C1 segment of cervical spinal cord (tissue), 14 donors: ENCODE results near the gene YWHAB.

Source experiments
- DNase-seq, 14 donors: peaks; one replicate each; lab custom pipeline; 2025; lab: John Stamatoyannopoulos, UW

The YWHAB gene

DNA sequence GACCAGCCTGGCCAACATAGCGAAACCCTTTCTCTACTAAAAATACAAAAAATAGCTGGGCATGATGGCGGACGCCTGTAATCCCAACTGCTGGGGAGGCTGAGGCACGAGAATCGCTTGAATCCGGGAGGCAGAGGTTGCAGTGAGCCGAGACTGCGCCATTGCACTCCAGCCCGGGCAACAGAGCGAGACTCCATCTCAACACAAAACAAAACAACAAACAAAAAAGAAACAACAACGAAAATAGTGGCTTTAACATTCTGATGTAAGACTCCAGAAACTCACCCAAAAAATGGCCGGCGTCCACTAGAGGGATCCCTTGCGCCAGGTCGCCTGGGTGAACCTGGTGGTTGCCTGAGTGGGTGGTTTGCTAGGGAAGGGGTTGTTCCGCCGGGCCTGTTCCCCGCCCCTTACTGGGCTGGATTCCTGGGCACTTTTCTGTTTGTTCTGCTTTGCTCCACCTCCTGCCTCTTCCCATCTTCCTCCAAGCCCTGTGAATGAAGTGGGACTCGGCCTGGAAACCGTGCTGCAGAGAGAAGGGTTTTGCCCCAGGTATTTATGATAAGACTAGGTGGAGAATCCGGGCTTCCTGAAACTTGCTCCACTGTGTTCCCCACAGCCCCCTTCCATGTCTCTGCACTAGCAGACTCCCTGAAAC is 25.9 kb downstream of the YWHAB start:
- no peak for DNase-seq

DNA sequence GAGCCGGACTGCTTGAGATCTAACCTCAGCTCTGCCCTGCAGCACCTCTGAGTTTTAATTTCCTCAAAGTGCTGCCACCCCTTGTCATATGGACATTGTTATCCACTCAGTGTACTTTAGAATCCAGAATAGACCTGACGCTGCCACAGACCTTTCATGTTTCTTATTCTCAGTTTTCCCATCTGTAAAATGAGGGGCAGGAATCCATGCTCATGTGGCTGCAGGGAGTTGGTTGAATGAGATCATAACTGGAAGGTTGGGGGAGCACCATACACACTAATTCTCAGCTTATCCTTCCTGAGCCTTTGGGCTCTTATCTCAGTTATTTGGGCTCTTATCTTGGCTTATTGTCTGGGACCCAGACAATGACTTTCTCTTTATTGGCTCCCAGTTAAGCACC is 26.7 kb downstream of the YWHAB start:
- no peak for DNase-seq

DNA sequence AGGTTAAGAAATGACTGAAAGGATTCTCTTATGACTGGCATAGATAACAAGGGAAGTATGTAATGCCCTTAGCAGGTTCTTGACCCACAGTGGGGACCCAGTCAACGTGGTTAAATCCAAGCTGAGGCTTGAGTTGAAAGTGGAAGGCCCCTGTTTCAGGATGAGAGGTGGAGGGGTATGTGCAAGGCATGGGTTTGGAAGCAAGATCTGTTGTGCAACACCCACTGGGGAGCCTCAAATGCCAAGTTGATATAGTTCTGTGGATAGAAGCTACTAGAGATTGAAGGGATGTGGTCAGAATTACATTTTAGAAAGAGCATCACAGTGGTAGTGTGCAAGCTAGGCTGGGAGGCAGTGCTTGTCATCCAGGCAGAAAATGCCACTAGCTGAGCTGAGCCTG is 29.4 kb downstream of the YWHAB start:
- no peak for DNase-seq

DNA sequence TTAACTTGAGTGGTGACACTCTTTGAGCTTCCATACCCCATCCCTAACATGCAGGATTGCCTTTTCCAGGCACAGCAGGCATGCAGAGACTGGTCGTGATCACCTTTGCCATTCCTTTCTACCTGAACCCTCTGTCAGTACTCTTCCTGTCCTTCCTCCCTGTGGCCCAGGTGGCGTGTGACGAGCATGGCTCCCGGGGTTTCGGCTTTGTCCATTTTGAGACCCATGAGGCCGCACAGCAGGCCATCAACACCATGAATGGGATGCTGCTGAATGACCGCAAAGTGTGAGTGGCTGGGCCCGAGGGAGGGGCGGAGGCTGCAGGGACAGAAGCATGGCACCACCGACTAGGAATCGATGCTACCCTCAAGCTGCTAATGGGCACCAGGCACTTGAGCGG is 31.1 kb downstream of the YWHAB start:
- DNase-seq = no peak

DNA sequence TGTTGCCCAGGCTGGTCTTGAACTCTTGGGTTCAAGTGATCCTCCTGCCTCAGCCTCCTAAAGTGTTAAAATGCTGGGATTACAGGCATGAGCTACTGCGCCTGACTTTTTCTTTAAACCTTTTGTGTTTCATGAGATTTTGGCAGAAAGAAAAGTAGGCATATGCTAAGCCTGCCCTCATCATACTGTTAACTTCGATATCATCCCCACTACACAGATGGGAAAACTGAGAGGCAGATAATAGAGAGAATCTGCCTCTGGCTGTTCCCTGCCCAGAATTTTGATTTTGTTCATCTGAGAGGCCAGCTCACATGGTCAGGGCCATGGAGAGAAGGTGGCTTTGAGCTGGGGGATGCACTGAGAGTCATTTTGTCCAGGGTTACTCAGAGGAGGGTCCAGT is 31.9 kb downstream of the YWHAB start:
- no peak for DNase-seq

DNA sequence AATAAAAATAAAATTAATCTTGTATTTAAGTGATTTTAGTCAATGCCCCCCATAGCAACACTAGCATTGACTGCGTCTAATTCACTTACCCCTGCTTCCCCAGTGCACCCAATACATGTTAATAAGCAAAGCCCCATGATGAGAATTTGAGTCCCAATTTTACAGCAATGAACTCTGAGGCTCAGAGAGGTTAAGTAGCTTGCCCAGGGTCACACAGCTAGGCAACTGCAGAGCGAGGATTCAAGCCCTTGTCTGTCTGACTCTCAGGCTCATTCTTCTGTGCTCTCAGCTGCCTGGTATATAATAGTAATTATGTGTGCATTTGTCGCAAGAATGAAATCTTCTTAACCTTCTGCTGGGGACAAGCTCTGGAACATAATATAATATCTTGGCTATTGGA is 32.8 kb downstream of the YWHAB start:
- DNase-seq = no peak

DNA sequence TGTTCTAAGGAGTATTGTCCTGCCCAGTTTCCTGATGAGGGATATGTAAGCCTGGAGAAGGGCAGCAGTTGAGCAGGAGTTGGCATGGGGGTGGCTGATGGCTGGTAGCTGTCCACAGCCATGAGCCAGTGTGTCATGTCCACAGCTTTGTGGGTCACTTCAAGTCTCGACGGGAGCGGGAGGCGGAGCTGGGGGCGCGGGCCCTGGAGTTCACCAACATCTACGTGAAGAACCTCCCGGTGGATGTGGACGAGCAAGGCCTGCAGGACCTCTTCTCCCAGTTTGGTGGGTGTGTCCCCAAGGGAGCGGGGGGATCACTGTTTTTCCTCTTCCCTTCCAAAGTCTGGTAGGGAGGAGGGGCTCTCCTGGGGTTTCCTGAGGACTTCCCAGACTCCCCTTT is 33.3 kb downstream of the YWHAB start:
- no peak for DNase-seq

DNA sequence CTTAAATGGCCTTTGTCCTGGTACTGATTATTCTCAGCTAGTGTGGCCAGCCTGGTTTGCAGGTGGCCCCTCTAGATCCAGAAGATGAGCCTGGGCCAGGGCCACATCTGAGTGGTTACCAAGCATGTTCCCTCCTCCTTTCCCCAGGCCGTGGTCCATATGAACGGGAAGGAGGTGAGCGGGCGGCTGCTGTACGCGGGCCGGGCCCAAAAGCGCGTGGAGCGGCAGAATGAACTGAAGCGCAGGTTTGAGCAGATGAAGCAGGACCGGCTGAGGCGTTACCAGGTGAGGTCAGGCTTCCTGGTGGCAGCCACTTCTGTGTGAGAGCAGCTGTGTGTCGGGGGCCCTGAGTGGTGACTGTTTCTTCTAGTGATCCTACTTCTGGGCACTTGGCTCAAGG is 35.9 kb downstream of the YWHAB start:
- DNase-seq = no peak

DNA sequence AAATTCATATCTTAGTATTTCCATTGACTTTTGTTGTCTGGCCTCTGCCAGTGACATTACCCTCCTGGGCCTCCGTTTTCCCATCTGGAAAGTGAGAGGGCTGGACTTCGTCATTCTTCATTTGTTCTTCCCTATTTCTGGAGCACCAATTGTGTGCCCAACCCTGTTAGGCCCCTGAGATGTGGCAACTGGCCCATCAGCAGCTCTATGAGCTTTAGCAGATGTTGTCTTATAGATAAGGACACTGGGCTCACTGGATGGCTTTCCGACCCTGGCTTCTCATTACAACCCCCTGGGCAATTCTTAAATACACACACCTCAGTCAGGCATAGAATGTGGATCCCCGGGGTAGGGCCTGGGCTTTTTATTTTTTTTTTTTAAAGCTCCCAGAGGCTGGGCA is 39.0 kb downstream of the YWHAB start:
- no peak for DNase-seq

DNA sequence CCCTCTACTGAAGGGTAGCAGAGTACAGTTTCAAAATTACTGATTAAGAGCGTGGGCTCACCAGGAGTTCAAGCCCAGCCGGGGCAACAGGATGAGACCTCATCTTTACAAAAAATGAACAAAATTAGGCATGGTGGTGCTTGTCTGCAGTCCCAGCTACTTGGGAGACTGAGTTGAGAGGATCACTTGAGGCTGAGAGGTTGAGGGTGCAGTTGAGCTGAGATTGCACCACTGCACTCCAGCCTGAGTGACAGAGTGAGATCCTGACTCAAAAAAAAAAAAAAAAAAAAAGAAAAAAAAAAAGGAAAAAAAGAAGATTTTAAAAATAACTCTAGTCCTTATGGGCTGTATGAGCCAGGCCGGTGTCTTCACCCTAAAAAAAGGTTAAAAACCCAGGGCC is 43.1 kb downstream of the YWHAB start:
- DNase-seq = no peak

DNA sequence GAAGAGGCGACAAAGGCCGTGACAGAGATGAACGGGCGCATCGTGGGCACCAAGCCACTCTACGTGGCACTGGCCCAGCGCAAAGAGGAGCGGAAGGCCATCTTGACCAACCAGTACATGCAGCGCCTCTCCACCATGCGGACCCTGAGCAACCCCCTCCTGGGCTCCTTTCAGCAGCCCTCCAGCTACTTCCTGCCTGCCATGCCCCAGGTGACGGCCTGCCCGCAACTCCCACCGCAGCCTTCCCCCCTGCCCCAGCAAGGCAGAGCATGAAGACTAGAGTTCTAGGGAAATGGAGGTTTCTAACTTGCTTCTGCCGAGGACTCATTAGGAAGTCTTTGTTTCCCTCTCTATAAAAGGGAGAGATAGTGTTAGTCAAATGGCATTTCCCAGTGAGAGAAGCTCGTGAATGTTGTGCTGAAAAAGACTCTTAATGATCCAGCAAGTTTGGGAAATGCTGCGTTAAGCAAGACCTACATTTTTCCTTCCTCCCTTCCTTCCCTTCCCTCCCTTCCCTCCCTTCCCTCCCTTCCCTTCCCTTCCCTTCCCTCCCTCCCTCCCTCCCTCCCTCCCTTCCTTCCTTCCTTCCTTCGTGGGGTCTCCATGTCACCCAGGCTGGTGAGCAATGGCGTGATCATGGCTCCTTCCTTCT is 45.1 kb downstream of the YWHAB start:
- DNase-seq = no peak

DNA sequence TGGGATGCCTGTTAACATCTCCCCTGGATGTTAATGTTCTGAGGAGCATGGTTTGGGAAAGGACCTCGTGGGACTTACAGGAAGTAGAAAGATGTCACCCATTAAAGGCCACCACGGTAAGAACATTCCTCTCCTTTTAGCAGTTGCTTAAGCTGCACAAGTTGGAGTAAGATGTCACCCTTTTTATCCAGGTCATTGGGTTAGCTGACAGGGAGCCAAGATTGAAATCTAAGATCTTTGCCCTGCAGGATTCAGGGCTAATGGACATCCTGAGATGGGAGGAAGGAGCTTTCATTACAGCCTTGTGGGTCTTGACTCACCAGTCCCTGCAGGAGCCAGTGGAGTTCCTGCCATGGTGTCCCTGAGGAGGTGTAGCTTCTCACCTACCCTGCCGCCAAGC is 46.4 kb downstream of the YWHAB start:
- no peak for DNase-seq

DNA sequence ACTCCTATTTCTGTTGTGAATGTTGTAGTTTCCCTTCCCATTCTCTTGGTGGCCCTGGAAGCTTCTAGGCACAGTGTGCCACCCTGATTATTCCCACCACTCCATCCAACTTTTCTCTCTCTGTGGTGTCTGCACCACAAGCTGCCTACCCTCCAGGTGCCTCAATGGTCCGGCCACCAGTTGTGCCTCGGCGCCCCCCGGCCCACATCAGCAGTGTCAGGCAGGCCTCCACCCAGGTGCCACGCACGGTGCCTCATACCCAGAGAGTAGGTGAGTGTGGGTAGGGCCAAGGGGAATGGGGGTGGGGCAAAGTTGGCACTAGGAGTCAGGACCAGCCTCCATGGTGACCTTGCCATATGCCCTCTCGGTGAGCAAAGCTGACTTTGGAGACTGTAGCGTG is 47.4 kb downstream of the YWHAB start:
- DNase-seq = no peak

DNA sequence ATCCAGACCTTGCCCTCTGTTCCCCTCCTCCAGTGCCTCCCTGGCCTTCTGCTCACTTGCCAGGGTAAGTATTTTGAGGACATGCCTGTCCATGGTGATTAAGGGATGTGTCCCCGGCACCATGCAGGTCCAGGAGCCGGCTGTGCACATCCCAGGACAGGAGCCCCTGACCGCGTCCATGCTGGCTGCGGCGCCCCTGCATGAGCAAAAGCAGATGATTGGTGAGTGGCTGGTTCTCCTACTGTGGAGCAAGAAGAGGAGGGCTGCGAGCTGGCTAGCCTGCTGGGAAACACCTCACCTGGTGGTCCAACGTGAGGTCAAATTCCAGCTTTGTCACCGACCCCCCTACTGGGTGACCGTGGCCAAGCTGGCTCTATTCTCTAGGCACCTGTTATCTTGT is 51.0 kb downstream of the YWHAB start:
- no peak for DNase-seq

DNA sequence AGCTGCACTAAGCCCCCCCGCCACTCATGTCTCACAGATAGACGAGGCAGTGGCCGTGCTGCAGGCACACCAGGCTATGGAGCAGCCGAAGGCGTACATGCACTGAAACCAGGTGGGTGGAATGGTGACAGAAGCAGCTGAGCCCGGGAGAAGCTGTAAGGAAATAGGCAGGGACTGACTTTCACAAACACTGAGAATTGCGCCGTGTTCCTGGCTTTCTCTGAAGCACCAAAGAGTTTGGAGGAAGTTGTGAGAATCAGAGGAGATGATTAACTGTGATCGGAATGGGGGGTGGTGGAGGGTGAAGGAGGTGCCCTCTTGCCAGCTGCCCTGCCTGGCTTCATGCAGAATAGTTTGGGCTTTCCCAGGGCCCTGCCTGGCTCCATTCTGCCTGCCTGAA is 53.1 kb downstream of the YWHAB start:
- peak in 1 of 14 donors; percentile 30 for DNase-seq

DNA sequence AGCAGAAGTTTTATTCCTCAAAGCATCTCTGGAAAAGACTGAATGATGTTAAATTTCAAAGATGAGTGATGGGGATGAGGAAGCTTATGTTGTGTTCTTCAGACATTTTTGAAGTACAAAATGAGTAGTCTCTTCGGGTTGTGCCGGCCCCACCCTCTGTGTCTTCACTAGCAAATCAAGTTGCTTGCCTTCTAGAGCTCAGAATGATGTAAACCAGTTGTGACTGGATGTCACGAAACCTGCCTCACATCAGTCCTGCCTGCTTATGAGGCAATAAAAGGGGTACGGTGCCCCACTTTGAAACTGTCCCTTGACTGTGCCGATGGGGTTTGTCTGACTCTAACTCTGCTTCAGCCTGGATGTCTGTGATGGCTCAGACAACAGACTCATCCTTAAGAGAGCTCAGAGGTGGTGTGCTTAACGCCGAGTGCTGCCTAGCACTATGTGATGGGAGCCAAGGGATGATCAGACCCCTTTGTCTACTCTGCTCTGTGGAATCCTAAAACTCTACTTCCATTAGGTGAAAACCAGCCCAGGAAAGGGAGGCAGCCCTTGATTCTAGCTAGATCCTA is 55.7 kb downstream of the YWHAB start:
- no peak for DNase-seq

DNA sequence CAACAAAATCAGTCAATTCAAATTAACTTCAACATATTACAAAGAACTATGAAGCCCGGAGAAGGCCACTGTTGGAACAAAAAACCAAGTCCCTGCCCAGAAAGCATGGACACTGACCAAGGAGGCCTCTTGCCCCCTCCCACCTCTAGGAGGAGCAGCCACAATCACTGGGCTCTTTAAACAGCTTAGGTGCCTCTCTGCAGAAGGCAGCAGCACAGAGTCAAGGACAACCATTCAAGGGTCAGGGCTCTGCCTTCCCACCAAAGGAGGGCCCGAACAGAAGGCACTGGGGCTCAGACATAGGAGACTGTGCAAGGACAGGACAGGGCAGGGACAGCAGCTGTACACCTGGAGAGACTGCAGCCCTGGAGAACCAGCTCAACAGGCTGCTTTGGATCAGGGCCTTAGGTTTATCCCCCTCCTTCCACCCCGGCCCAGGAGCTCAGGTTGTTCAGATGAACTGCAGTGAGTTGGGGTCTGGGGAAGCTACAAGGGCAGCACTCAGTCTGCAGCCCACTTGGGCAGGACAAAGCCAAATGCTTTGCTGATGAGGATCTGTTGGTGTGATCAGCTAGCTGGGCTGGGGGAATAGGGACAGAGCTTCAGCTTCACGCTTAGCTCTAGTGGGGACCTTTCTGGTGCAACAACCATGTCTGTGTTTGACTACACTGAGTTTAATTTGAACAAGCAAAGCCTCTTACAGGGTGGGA is 56.9 kb downstream of the YWHAB start:
- DNase-seq = peak in 1 of 14 donors; percentile 3

DNA sequence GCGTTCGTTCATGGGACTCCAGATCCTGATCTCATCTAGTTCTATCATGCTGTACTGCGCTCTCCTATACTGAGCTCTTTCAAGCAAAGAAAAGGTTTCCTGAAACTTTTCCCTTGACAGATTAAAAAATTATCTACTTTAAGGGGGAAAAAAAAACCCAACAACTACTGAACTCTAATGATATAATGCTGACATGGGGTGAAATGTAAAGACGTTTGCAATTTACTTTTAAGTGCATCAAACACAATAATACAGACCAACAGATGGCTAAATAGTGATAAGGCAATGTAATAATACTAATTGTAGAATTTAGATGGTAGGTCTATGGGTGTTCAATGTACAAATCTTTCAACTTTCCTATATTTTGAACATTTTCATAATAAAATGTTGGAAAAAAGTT is 58.3 kb downstream of the YWHAB start:
- no peak for DNase-seq

DNA sequence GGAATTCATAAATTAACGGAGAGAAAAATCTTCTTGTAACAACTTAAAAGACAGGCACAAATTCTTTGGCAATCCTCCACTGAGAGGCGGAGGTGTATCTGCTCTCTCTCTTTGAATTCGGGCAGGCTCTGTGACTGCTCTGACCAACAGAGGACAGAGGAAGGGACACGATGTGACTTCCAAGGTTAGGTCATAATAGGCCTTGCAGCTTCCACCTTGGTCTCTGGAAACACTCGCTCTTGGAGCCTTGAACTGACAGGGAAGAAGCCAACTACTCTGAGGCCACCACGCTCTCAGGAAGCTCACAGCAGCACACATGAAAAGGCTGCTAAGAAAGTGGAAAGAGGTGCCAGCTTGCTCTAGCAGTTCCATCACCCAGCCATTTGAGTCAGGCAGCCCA is 59.8 kb downstream of the YWHAB start:
- DNase-seq = no peak

DNA sequence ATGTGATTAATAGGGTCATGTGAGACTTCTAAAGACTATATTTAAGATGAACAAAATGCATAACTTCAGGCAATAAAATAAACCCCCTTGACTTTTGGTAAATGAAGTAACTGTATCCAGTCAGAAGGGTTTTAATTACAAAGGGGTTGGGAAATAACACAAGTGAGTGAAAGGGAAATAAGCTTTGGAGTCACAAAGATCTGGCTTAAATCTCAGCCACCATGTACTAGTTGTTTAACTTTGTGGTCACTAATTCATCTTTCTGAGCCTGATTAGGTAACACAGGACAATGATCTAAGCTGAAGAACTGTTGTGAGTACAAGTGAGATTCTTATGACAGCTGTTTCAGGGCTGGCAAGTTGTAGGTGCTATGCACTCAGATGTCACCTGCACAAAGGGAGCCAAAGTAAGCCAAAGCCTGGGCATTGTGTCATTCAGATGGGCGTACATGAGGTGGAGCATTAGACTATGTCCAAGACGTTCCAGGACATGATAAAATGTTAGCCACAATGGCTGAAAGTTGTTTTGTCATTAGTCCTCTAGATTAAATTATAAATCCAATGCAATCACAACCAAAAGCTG is 60.9 kb downstream of the YWHAB start:
- no peak for DNase-seq

DNA sequence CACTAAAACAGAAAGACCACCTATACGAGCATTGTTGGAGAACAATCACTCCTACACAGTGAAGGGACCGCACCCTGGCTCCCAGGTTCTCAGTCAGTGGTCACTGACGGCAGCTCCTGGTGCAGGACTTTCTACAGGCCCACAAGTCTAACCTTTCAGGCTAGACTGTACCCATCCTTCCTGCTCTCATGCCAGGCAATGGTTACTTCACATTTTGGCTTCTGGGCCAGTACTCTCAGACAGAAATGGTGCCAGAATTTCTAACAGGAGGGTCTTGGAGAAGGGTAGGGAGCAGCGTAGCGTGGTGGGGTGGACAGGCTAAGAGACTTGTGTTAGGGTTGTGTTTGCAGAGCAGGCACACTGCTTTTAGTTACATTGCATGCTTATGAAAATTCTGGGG is 62.6 kb downstream of the YWHAB start:
- no peak for DNase-seq

DNA sequence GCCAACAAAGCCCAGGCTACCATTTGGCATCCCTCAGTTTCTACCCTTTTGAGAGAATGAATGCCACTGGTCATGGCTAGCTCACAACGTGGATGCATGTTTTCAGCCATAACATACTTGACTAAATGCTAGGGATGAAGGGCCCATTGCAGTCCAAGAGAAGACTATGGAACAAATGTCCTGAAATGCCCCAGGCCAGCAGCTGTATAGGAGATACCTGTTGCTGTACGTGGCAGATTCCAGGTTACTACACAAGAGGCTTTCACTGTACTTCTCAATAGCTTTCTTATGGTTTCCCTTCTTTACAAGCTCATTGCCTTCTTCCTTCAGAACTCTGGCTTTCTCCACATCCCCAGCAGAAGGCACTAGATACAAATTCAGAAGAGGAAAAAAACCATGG is 63.0 kb downstream of the YWHAB start:
- no peak for DNase-seq

DNA sequence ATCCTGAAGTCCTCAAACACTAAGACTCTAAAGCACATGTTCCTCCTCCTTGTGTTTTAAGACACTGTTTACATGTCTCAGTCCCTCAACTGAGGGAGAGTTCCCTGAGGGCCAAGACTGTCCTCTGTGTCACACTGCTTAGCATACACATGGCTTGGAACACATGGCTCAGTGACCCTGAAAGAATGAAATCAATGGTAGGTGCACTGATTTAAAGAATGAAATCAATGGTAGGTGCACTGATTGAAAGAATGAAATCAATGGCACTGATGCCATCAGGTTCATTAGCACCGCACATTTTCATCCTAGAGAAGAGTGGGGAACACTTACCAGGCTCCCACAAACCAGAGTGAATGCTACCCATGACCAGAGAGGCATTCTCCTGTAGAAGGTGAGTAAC is 64.9 kb downstream of the YWHAB start:
- no peak for DNase-seq
